Fibroblast of villous mesenchyme (primary cell): ENCODE results near the gene DACH1. TPM values are rescaled to one million over a fixed set of nuclear protein-coding genes. Genes with fewer than 3 reads are reported as not detected.

Experiments used
- DNase-seq: peaks from one replicate; pipeline ENCODE4 v3.0.0-alpha.2; 2010; ENCODE audit warnings: low read depth
- H3K4me3 ChIP-seq: 2 replicates; pipeline ENCODE4 v1.5.1; 2011; ENCODE audit warnings: low read depth, mild to moderate bottlenecking, low read length
- CTCF ChIP-seq: IDR thresholded peaks from 2 replicates; pipeline ENCODE4 v1.5.1; 2012; ENCODE audit warnings: low read depth, mild to moderate bottlenecking, low read length; ENCODE audit not compliant: insufficient read depth
- total RNA-seq: library from RNA; depleted of rRNA; stranded (reverse); fragments of >200 nt; gene quantifications from 2 replicates; pipeline ENCODE4 v1.2.3, GENCODE V29; 2012

DACH1 gene
- total RNA-seq, 1 donor, result 0.43 TPM

DNA sequence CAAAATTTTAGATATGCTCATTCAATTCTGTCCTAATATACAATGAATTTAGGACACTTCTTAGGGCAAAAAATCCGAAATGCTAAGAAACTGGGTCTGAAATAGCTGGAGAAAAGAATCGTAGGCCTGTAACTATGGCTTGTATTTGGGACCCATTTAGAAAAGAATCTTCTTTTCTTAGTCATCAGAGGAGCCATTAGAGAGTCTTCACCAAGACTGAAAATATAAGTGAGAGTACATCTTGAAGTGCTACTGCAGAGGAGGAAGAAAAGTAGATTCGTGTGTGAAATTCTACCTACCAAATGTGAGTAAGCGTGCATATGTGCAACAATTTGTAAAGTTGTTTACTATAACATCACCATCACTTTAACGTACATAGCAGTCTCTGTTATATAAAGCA, 8.8 kb upstream of the DACH1 start:
- DNase-seq, result no peak

DNA sequence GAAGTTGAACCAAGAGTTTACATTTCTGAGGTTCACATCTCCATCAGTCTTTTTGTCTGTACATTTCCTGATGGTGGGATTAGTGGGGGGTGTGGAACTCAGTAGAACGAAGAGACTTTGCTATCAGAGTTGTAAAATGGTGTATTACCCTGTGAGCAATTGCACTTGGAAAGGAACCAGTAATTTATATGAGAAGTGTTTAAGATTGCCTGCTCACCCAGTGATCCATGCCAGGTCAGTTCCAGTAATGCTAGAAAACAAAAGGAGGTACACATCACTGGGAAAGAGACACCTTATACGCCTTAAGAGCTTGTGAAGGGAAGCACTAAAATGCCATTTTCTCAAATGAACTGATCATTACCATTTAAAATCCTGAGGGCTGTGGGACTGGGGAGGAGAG, 7.5 kb upstream of the DACH1 start:
- TF ChIP-seq CTCF, result no peak
- H3K4me3 ChIP-seq, result no peak overlapping the region
- DNase-seq, result no peak

More for the DNA sequence above, 8.8 kb upstream of the DACH1 start:
- no peak overlapping the region for H3K4me3 ChIP-seq
- TF ChIP-seq CTCF, result no peak

GRCh38 chr13:71873418-71874247, 6.6 kb upstream of the DACH1 start:
- H3K4me3 ChIP-seq, result no peak overlapping the region
- TF ChIP-seq CTCF, result no peak
- no peak for DNase-seq

- no peak overlapping the region for H3K4me3 ChIP-seq
Measured at GRCh38 chr13:71871844-71872243, 4.8 kb upstream of the DACH1 start.

GRCh38 chr13:71871176-71871754, 4.3 kb upstream of the DACH1 start:
- no peak overlapping the region for H3K4me3 ChIP-seq
- DNase-seq, result no peak
- no peak for TF ChIP-seq CTCF

More at GRCh38 chr13:71871844-71872243, 4.8 kb upstream of the DACH1 start:
- DNase-seq, result no peak
- TF ChIP-seq CTCF, result no peak

DNA sequence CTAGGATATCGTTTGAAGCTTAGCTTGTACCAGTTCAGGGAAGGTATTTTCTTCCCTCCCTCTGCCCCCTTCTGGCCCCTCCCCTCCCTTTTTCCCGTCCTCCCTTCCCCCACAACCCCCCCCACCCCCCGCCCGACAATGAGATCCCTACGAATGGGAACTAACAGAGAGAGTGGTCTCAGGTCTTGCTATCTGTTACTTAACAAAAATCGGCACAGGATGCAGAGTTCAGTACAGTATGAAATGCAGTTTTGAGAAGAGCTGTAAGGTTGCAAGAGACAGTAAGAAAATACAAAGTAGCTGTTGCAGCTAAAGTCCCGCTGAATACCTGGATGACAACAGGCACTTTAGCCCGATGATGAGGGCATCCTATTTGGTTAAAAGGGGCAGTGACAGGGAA, 3.1 kb upstream of the DACH1 start:
- no peak overlapping the region for H3K4me3 ChIP-seq
- no peak for TF ChIP-seq CTCF

More for the DNA sequence above, 3.1 kb upstream of the DACH1 start:
- DNase-seq, result no peak
